IPS-18a (cell line): ENCODE measurements around the gene TEX51.

Experiments used
- H3K27ac ChIP-seq: one replicate; pipeline ENCODE4 v1.5.1; 2013; ENCODE audit warnings: low read length
- H3K27me3 ChIP-seq: one replicate; pipeline ENCODE4 v1.6.1; 2013; ENCODE audit warnings: mild to moderate bottlenecking, low read length; ENCODE audit not compliant: control insufficient read depth, insufficient read depth
- H3K36me3 ChIP-seq: one replicate; pipeline ENCODE4 v1.6.1; 2013; ENCODE audit warnings: low read depth, low read length; ENCODE audit not compliant: control insufficient read depth
- H3K4me1 ChIP-seq: one replicate; pipeline ENCODE4 v1.6.1; 2013; ENCODE audit warnings: low read depth, low read length; ENCODE audit not compliant: control insufficient read depth
- H3K4me3 ChIP-seq: one replicate; pipeline ENCODE4 v1.5.1; 2013; ENCODE audit warnings: low read length
- H3K9ac ChIP-seq: one replicate; pipeline ENCODE4 v1.6.1; 2013; ENCODE audit warnings: mild to moderate bottlenecking, low read length, moderate library complexity
- H3K9me3 ChIP-seq: one replicate; pipeline ENCODE4 v1.6.1; 2013; ENCODE audit warnings: low read depth, low read length; ENCODE audit not compliant: control insufficient read depth

TEX51 gene

GRCh38 chr2:126945118-126945517 is 46.4 kb downstream of the TEX51 start:
- H3K27me3 ChIP-seq = peaks cover 22% of the 10 kb centered on the region
- H3K36me3 ChIP-seq = no peaks in the 10 kb centered on the region
- H3K27ac ChIP-seq = no peak overlapping the region

GRCh38 chr2:126946318-126947102 is 47.8 kb downstream of the TEX51 start:
- no peaks in the 10 kb centered on the region for H3K36me3 ChIP-seq
- H3K9me3 ChIP-seq = peaks cover 26% of the 10 kb centered on the region
- H3K27me3 ChIP-seq = peaks cover 14% of the 10 kb centered on the region
- no peak overlapping the region for H3K4me3 ChIP-seq
- no peak overlapping the region for H3K27ac ChIP-seq
- no peak overlapping the region for H3K9ac ChIP-seq
- H3K4me1 ChIP-seq = peaks cover 13% of the 10 kb centered on the region

More at GRCh38 chr2:126945118-126945517, 46.4 kb downstream of the TEX51 start:
- Histone ChIP-seq H3K9ac (no peak overlapping the region), H3K4me1 (peaks cover 13% of the 10 kb centered on the region), H3K4me3 (no peak overlapping the region), H3K9me3 (peaks cover 26% of the 10 kb centered on the region)

- no peaks in the 10 kb centered on the region for H3K36me3 ChIP-seq
- H3K4me1 ChIP-seq = peaks cover 10% of the 10 kb centered on the region
- peaks cover 24% of the 10 kb centered on the region for H3K9me3 ChIP-seq
- H3K4me3 ChIP-seq = no peak overlapping the region
- peaks cover 14% of the 10 kb centered on the region for H3K27me3 ChIP-seq
- no peak overlapping the region for H3K27ac ChIP-seq
- no peak overlapping the region for H3K9ac ChIP-seq
Observed at GRCh38 chr2:126947103-126947429, 48.4 kb downstream of the TEX51 start.

- no peak overlapping the region for H3K9ac ChIP-seq
- no peak overlapping the region for H3K27ac ChIP-seq
- H3K27me3 ChIP-seq = peaks cover 14% of the 10 kb centered on the region
- H3K4me3 ChIP-seq = no peak overlapping the region
- no peaks in the 10 kb centered on the region for H3K36me3 ChIP-seq
- H3K9me3 ChIP-seq = peaks cover 3% of the 10 kb centered on the region
- H3K4me1 ChIP-seq = peaks cover 8% of the 10 kb centered on the region
Observed at GRCh38 chr2:126949775-126950174, 51.1 kb downstream of the TEX51 start.

DNA sequence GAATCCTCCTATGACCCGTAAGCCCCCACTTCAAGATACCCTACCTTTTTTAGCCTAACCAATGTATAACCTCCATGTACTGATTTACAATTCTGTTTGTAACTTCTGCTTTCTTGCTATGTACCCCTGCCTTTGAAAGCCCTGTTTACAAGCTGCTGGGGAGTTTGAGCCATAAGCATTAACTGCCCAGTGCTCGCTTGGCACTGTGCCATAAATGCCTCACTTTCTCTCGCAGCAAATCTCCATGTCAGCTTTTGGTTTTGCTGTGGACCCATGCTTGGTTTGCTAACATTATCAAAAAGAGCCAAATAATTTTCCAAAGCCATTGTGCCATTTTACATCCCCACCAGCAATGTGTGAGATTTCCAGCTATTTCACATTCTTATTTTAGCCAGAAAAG is 51.8 kb downstream of the TEX51 start:
- no peaks in the 10 kb centered on the region for H3K36me3 ChIP-seq
- H3K9me3 ChIP-seq = no peaks in the 10 kb centered on the region
- H3K27me3 ChIP-seq = peaks cover 12% of the 10 kb centered on the region
- H3K4me1 ChIP-seq = peaks cover 10% of the 10 kb centered on the region
- no peak overlapping the region for H3K9ac ChIP-seq
- no peak overlapping the region for H3K27ac ChIP-seq
- no peak overlapping the region for H3K4me3 ChIP-seq
